Nephron progenitor cell (in vitro differentiated cells): ENCODE measurements around the gene CWC22.

ENCODE experiments used
- DNase-seq: peaks from one replicate; pipeline ENCODE4 v3.0.0; 2021
- H3K27ac Mint-ChIP-seq: 2 replicates; pipeline ENCODE4 v1.8.0; 2021; ENCODE audit warnings: mild to moderate bottlenecking, moderate library complexity, mixed read lengths
- H3K27me3 Mint-ChIP-seq: 2 replicates; pipeline ENCODE4 v1.8.0; 2021; ENCODE audit warnings: mild to moderate bottlenecking, low read depth, mixed read lengths; ENCODE audit not compliant: poor library complexity
- H3K36me3 Mint-ChIP-seq: 2 replicates; pipeline ENCODE4 v1.8.0; 2021; ENCODE audit warnings: low read depth, mixed read lengths
- H3K4me1 Mint-ChIP-seq: 2 replicates; pipeline ENCODE4 v1.8.0; 2021; ENCODE audit warnings: mixed read lengths
- H3K4me3 Mint-ChIP-seq: 2 replicates; pipeline ENCODE4 v1.8.0; 2021; ENCODE audit warnings: mild to moderate bottlenecking, moderate library complexity, mixed read lengths
- H3K9me3 Mint-ChIP-seq: 2 replicates; pipeline ENCODE4 v1.8.0; 2021; ENCODE audit warnings: mild to moderate bottlenecking, moderate library complexity, mixed read lengths
- TF ChIP-seq, protein P1 (sequence below): fragments of 200-600 bp; sonication (generic); IDR thresholded peaks from 2 replicates; pipeline ENCODE4 v1.5.0; 2021; ENCODE audit warnings: antibody characterized with exemption

The CWC22 gene

GRCh38 chr2:180001726-180002125 lies 5.4 kb downstream of the CWC22 start:
- Mint-ChIP-seq H3K36me3 (peaks cover 9% of the 10 kb centered on the region), H3K4me1 (peaks cover 33% of the 10 kb centered on the region), H3K27me3 (no peaks in the 10 kb centered on the region), H3K9me3 (no peaks in the 10 kb centered on the region), H3K27ac (peak overlapping the region; percentile 23), H3K4me3 (no peak overlapping the region)
- DNase-seq, result no peak
- TF ChIP-seq, protein P1, sequence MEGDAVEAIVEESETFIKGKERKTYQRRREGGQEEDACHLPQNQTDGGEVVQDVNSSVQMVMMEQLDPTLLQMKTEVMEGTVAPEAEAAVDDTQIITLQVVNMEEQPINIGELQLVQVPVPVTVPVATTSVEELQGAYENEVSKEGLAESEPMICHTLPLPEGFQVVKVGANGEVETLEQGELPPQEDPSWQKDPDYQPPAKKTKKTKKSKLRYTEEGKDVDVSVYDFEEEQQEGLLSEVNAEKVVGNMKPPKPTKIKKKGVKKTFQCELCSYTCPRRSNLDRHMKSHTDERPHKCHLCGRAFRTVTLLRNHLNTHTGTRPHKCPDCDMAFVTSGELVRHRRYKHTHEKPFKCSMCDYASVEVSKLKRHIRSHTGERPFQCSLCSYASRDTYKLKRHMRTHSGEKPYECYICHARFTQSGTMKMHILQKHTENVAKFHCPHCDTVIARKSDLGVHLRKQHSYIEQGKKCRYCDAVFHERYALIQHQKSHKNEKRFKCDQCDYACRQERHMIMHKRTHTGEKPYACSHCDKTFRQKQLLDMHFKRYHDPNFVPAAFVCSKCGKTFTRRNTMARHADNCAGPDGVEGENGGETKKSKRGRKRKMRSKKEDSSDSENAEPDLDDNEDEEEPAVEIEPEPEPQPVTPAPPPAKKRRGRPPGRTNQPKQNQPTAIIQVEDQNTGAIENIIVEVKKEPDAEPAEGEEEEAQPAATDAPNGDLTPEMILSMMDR, result no peak

GRCh38 chr2:180000434-180000833 lies 6.7 kb downstream of the CWC22 start:
- no peak overlapping the region for H3K27ac Mint-ChIP-seq
- no peak overlapping the region for H3K4me3 Mint-ChIP-seq
- H3K9me3 Mint-ChIP-seq, result no peaks in the 10 kb centered on the region
- peaks cover 21% of the 10 kb centered on the region for H3K36me3 Mint-ChIP-seq
- TF ChIP-seq, protein P1, result no peak
- DNase-seq, result no peak
- H3K4me1 Mint-ChIP-seq, result peaks cover 31% of the 10 kb centered on the region
- H3K27me3 Mint-ChIP-seq, result no peaks in the 10 kb centered on the region

DNA sequence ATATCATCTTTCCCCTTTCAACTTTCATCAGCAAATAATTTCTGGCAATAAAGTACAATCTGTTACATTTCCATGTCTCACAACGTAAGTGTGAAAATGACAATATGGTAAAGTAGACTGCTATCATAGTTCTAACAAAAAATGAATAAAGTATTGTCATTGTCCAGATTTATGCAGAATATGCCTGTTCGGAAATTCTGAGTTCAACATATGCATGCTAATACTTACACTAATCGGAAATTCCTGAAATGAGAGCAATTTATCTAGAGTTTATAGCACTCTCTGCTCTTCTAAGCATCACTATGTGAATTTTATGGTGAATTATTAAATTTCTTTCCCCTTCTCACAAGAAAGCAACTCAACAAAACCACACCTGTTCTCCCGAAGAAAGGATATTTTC lies 8.1 kb downstream of the CWC22 start:
- H3K27me3 Mint-ChIP-seq, result no peaks in the 10 kb centered on the region
- no peak overlapping the region for H3K4me3 Mint-ChIP-seq

GRCh38 chr2:179995741-179996515 lies 11.2 kb downstream of the CWC22 start:
- H3K27ac Mint-ChIP-seq, result peak overlapping the region; percentile 23
- H3K36me3 Mint-ChIP-seq, result peaks cover 31% of the 10 kb centered on the region
- H3K4me3 Mint-ChIP-seq, result no peak overlapping the region
- peaks cover 24% of the 10 kb centered on the region for H3K4me1 Mint-ChIP-seq
- H3K9me3 Mint-ChIP-seq, result no peaks in the 10 kb centered on the region
- TF ChIP-seq, protein P1, result no peak
- H3K27me3 Mint-ChIP-seq, result no peaks in the 10 kb centered on the region
- no peak for DNase-seq

More for the DNA sequence above, 8.1 kb downstream of the CWC22 start:
- H3K9me3 Mint-ChIP-seq, result no peaks in the 10 kb centered on the region
- DNase-seq, result no peak
- peaks cover 19% of the 10 kb centered on the region for H3K36me3 Mint-ChIP-seq
- no peak overlapping the region for H3K27ac Mint-ChIP-seq
- TF ChIP-seq, protein P1, result no peak
- H3K4me1 Mint-ChIP-seq, result peaks cover 24% of the 10 kb centered on the region

DNA sequence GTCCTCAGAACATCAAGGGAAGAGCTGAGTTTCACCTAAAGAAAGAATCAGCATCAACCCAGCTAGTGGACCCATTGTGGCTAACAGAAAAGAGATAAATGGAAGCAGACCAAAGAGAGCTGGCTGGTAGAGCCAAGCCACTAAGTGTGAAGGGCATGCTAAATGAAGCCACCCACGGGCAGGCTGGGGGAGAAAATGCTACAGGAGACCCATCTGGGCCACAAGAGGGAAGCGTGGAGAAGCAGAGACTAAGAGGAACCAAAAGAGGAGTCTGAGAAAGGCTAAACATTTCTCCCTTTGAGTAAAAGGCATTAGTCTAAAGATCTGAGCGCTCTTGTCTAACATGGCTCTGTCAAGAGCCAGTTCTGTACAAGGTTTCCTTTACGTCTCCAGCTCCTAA lies 15.8 kb downstream of the CWC22 start:
- H3K4me1 Mint-ChIP-seq, result peaks cover 8% of the 10 kb centered on the region
- no peaks in the 10 kb centered on the region for H3K9me3 Mint-ChIP-seq
- H3K27ac Mint-ChIP-seq, result peak overlapping the region; percentile 39
- no peak for DNase-seq
- peaks cover 35% of the 10 kb centered on the region for H3K36me3 Mint-ChIP-seq
- no peak overlapping the region for H3K4me3 Mint-ChIP-seq
- TF ChIP-seq, protein P1, result no peak
- H3K27me3 Mint-ChIP-seq, result no peaks in the 10 kb centered on the region
